ENCODE data around the gene BCCIP.
A peak's percentile ranks its signal among the peaks of the same experiment; 100 is the strongest.

BCCIP gene

DNA sequence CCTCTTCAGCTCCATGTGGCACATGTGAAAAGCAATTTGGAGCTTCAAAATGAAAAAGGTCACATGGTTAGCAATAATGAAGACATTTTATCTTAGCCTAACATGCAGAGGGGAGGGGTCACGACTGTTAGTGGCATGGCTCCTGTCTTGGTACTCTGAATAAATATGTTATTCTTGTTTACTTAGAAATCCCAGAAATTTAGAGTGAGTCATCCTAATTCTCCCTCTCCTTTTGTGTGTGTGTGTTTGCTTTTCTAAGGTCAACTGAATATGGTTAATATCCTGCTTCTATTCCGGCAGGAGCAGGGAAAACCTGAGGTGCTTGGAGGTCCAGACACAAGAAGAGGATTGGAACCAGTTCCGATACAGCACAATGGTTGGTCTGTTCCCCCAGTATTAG, 17.6 kb downstream of the BCCIP start:
- no peak overlapping the region for H3K27ac ChIP-seq
- DNase-seq (ENCODE audit: low read depth, low spot score) = no peak

DNA sequence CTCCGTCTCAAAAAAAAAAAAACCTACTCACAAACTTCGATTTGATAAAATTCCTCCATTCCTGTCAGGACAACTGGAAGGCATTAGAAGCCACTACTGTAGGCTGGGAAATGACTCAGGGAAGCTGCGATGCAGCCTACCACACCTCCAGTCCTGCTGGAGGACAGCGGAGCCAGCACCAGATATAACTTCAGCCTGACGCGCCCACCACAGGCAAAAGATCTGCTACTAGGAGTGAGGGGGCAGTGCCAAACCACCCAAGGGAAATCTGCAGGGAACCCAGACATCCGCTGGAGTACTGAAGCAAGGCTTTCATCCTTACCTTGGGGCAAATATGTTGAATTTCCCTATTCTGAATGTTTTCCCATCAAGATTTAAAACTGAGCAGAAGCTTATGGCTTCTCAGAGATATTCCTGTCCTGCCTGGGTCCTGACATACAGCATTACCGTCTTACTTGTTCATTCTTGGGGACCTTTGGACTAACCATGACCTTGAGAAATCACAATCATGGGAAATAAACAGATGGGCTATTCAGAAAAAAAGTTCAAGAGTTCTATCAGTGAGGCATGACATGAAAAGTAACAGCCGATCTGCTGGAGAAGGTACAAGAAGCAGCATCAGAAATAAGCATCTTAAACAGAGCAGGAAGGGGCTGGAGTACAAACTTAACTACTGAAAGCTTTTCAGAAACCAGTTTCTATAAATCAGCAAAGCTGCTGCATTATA, 20.4 kb downstream of the BCCIP start:
- no peak overlapping the region for H3K27ac ChIP-seq
- DNase-seq (ENCODE audit: low read depth, low spot score) = no peak

DNA sequence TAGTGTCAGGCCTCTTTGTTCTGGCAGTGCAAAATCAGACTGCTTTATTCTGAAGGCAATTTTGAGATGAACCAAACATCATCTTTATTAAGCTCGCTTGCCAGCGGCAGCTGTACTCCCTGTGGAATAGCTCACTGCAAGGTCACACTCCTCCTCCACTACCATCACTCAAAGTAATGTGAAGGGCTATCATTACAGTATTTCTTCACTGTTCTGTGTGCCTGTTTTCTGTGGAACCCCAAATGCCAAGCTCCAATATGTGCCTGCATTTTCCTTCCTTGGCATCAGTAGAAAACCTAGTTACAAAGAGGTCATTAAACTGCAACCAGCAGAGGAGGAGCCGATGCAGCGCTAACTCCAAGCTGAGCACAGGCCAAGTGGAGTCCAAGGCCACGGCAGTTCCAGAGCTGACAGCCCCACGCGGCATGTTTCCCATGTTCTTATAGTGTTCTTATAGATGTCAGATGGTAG, 21.4 kb downstream of the BCCIP start:
- DNase-seq (ENCODE audit: low read depth, low spot score) = no peak
- H3K27ac ChIP-seq = no peak overlapping the region

DNA sequence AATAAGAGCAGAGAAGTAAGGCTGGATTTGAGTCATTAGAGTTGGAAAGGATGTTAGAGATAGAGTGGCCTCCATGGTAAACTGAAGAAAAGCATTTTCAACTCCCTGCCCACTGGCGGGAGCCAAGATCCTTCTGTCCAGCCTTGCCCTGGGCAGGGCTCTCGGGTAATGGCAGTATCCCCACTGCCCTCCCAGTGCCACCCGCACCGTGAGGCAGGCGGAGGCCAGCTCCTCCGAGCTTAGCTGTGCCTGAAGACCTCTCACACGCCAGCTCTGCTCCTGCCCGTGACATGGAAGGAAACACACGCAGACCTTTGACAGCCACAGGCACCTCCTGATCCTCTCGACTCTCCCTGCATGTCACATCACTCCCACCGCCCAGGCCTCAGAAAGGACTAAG, 22.3 kb downstream of the BCCIP start:
- H3K27ac ChIP-seq = no peak overlapping the region
- no peak for DNase-seq (ENCODE audit: low read depth, low spot score)

DNA sequence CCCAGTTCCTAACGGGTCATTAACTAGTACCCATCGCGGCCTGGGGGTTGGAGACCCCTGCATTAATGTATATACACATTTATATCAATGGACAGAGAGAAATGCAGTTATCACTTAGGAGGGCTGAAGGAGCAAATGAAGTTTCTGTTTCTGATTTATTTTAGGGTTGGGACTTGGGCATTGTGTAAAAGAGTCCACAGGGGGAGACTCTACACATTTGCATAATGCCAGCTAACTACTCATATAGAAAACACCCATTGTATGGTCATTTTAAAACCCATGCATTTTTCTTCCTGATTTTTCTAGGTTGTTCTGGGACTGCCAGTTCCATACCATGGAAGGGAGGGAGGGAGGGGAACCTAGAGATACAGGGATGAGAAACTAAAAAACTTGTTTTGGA, 23.5 kb downstream of the BCCIP start:
- H3K27ac ChIP-seq = no peak overlapping the region
- no peak for DNase-seq (ENCODE audit: low read depth, low spot score)

DNA sequence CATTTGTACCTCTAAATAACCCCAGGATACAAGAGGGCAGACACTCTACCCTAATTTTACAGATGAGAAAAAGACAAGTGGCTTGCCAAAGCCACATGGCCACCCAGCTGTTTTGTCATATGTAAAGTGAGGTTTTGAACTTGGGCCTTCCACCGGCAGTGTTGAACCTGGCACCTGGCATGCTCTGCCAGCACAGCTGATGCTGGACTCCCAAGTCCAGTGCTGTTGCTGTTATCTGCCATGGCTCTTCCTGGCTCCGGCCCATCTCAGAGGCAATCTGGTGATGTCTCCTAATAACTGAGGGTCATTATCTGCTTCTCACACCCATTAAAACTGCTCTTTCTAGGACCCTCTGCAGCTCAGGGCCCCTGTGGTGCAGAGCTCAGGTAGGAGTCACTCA, 25.0 kb downstream of the BCCIP start:
- no peak overlapping the region for H3K27ac ChIP-seq
- DNase-seq (ENCODE audit: low read depth, low spot score) = no peak

DNA sequence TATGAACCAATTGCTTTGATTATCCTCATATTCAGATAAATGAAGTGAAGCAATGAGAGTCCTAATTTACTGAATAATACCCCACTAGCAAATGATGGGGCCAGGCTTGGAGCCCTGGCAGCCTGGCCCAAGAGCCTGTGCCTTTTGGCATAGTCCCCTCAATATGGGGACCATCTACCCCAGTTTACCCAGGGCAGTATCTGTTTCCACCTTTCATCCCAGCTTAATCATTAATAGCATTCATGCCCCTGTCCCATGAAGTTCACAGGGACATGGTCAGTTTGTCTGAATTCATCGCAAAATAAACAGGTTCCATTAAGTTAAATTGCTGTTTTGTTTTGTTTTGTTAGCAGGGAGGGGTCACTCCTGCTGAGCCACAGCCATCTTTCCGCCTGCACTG, 25.5 kb downstream of the BCCIP start:
- no peak for DNase-seq (ENCODE audit: low read depth, low spot score)
- no peak overlapping the region for H3K27ac ChIP-seq

DNA sequence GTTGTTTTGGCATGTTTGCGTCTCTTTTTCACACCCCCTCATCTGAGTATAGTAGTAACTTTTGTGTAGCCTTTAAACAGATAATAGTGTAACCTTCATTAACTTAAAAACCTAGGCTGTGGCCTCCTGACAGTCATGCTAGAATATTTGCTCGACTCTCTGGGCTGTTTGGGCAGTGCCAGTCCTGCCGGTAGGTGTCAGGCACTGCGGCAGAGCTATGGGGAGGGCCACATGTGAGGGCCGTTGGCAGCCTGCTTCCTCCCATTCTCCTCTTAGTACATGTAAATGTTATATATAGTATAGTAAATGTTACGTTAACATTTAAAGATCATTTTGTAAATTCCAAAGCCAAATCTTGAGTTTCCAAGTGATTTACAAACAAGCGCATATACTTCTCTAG, 26.1 kb downstream of the BCCIP start:
- no peak for DNase-seq (ENCODE audit: low read depth, low spot score)
- no peak overlapping the region for H3K27ac ChIP-seq

DNA sequence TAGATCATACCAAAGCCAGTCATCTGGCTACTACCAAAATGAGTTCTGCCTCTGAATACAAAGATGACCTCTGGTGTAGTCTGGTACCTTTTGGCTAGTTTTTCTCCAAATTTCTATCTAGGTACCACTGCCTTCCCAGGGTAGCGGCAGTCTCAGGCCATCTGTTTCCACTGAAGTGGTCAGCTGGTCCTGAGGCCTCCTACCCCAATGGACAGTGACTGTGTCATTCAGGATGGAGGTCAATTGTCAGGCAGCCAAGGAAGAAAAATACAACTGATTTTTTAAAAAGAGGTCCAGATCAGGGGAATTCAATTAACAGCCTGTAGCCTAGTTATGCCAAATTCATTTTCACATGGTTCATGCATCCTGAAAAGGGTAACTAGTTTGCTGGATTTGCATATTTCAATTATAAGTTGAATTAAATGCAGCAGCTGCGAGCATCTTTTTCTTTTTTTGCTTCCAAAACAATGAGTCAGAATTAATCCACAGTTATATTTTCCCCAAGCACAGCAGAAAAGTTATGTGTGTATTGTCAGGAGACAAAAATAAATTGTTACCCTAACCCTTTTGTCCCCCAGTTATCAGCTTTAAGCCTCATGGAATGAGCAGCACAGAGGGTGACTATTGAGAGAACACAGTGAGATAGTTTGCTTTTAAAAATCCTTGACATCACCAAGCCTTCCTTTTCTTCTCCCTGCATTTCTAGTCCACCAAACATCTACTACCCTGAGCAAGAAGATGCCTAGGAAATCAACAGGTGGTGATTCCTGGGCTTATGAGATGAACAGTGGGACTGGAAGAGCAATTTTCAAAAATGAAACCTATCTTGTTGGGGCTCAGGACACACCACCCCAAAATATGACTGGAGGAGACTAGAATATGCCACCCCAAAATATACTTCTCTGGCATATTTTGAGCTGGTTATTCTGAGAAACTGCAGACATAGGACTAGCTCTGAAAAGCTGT, 27.7 kb downstream of the BCCIP start:
- no peak for DNase-seq (ENCODE audit: low read depth, low spot score)
- H3K27ac ChIP-seq = no peak overlapping the region

DNA sequence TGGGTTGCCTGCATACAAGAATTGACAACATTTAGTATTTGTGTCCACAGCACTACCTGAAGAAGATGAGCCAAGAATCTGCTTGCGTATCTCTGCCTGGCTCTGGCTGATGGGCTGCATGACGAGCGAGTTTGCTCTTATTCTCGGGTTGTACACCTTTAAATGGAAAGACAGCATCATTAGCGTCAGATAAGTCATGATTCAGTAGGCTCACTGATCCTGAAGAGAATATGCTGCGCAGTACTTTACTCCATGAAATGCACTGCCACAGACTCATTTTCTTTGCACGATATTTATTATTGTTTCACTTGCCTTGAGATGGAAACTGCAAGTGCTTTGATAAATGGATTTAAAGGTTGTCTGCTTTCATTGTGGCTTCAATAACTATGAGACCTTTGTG, 29.1 kb downstream of the BCCIP start:
- H3K27ac ChIP-seq = no peak overlapping the region
- no peak for DNase-seq (ENCODE audit: low read depth, low spot score)

DNA sequence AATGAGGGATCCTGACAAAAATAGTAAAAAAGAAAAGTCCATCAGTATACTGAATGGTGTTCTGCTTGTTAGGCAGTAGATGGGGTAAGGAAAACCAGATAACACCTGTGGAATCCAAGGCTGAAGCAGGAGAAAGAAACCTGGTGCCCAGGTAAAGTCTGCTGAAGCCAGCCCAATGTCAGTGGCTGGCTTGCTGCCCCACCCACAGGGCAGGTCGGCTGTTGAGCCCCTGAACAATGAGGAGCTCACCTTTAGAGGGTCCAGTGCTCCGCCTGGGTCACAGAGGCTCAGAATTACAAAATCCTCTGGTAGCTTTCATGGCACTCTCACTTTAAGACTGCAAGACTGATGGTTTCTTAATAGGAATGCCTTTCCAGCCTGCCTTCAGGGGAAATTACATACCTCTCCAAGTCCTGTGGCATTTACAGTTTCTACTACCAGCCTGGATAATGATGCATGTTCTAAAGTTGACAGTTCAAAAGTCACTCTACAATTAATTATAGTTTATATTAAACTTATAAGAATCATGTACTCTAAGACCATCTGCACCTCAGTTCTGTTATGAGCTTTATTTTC, 33.9 kb downstream of the BCCIP start:
- DNase-seq (ENCODE audit: low read depth, low spot score) = no peak
- H3K27ac ChIP-seq = no peak overlapping the region

DNA sequence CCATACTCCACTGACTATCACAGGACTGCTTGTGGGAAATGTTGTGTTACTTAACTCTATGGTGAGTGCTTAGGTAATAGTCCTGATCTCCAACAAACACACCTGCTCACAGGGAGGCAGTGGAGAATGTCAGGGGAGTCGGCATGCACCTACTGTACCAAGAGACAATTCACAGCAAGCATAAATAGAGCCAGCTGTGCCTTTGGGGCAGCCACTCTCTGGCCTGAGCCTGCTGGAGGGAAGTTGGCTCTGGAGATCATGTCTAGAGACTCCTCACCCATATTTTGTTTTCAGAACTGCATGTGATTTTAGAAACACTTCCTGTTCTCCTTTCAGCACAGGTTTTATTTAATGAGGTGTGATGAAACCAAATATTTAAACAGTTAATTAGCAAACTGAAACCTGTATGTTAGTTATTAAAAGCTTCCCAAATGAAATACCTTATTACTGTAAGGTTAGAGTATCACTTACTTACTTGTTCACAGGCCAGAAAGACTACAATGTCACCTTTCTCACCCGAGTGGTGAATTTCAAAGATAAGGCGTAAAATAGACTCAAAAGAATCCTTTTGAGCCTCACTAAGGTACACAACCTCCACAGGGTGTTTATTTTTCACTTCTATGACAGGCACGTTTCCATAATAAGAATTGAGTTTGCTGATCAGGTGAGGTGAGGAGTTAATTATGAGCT, 35.9 kb downstream of the BCCIP start:
- no peak overlapping the region for H3K27ac ChIP-seq
- no peak for DNase-seq (ENCODE audit: low read depth, low spot score)

DNA sequence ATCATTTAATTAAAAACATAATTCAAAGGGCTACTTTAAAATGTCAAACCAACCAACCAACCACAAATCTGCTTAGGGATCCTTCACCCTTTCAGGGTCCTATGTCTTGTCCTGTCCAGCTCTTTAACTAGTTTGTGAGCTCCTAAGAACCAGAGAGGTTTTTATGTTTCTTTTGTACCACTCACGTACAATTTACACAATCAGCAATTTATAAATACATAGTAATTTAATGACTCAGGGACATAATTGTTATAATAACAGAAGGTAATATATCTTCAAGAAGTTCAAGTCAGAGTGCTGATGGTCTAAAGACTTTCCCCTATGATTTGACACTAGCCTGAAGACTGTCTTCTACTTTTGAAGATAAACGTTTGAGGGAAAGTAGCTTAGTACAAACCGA, 41.8 kb downstream of the BCCIP start:
- no peak overlapping the region for H3K27ac ChIP-seq
- no peak for DNase-seq (ENCODE audit: low read depth, low spot score)

DNA sequence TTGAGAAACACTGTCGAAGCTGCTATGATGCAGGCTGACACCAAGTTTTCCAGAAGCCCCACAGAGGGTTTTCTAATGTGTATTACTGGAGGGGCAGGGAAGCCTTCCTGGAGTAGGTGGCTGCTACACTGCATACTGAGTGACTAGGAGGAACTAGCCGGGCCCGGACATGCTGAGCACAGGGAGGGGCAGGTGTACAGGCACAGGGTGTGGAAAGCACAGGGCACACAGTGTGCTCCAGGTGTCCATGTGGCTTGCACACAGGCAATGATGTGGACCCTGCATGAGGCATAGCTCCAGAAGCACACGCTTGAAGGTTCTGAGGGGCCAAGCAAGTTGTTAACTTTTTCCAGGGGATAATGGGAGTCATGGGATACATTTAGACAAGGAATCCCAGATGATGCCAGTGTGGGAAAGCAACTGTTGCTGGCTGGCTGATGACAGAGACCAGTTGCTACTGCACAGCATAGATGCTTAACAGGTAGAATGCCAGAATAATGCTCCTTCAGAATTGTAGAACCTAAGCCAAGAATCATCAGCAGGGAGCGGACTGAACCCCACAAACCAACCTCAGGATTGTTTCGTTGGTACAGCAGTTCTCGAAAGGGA, 43.2 kb downstream of the BCCIP start:
- peak; percentile 12 for DNase-seq (ENCODE audit: low read depth, low spot score)

DNA sequence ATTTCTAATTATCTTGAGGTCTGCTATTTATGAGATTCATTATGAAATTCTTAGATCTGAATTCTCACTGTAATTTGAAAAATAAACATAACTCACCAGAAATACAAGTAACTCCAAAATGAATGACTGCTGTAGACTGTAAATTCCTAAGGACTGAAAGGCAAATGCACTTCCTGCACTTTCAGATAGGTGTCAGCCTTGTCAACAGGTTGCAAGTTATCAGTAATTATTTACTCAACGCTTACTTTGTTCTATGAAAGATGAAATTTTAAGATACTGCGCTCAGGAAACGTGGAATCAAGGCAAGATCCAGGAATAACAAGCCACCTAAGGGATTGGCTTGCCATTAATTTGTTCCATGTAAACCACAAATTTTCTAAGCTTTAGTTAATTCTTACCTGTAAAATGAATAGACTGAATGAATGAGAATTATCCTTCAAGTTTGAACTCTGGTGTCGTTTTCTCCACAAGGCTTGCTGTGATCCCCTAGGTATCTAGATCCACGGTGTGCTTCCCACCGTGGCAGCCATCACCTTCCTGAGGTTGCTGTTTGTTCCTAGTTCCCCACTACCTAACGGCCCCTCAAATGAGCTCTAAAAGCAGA, 45.1 kb downstream of the BCCIP start:
- H3K27ac ChIP-seq = no peak overlapping the region
- DNase-seq (ENCODE audit: low read depth, low spot score) = peak; percentile 20

More for the DNA sequence above, 43.2 kb downstream of the BCCIP start:
- peak overlapping the region; percentile 25 for H3K27ac ChIP-seq

DNA sequence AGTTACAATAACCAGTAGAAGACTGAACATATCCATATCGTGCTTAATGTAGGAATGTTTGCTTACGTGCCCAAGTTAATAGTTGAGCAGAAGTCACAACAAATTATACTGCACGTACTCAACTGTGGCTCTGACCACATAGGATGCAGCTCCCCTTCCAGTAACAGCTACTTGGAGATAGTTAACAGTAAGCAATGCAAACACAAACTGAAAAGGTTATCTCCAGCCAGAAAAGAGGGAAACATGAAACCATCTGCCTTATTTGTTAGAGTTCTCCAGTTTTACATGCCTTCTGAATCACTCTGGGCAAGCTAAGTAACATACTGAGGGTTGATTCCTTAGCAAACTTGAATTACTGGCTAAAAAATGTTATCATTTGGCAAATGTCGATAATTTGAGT, 48.0 kb downstream of the BCCIP start:
- no peak for DNase-seq (ENCODE audit: low read depth, low spot score)

DNA sequence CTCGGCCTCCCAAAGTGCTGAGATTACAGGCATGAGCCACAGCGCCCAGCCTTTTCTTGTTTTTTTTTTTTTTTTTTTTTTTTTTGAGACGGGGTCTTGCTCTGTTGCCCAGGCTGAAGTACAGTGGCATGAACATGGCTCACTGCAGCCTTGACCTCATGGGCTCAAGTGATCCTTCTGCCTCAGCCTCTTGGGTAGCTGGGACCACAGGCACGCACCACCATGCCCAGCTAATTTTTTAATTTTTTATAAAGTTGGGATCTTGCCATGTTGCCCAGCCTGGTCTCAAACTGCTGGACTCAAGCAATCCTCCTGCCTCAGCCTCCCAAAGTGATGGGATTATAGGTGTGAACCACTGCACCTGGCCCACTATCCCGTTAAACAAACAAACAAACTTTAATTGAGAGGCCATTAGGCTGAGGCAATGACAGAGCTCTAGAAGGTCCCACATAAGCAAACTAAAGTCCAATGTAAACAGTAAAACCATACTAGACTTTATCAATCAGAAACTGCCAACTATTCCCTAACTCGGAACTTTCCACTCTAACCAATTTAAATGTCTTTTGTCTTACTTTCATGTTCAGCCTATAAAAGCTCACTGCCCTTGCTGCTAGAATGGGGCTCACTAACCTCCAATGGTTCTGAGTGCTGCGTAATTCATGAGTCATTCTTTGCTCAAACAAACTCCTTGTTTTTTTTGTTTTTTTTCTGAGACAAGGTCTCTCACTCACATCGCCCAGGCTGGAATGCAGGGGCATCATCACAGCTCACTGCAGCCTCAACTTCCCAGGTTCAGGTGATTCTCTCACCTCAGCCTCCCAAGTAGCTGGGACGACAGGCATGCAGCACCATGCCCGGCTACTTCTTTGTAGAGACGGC, 55.9 kb downstream of the BCCIP start:
- DNase-seq (ENCODE audit: low read depth, low spot score) = peak; percentile 73
- peak overlapping the region; percentile 51 for H3K27ac ChIP-seq

More for the DNA sequence above, 48.0 kb downstream of the BCCIP start:
- no peak overlapping the region for H3K27ac ChIP-seq

DNA sequence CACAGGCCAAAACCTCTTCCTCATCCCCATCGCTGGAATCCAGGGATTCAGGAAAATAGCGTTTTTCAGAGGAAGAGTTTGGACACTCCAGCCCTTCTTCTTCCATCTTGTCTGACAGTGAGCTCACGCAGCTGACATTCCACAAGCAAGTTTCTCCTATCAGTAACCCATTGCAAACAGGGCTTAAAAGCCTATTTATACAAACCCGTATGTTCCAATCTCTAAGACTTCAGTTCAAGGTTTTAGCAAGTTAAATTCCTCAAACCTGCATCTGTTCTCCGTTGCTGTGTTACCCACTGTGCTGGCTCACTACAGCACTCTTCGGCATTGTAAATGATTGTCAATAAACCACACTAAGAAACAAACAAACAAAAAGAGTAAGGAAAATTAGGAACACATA, 57.4 kb downstream of the BCCIP start:
- DNase-seq (ENCODE audit: low read depth, low spot score) = no peak
- H3K27ac ChIP-seq = no peak overlapping the region

DNA sequence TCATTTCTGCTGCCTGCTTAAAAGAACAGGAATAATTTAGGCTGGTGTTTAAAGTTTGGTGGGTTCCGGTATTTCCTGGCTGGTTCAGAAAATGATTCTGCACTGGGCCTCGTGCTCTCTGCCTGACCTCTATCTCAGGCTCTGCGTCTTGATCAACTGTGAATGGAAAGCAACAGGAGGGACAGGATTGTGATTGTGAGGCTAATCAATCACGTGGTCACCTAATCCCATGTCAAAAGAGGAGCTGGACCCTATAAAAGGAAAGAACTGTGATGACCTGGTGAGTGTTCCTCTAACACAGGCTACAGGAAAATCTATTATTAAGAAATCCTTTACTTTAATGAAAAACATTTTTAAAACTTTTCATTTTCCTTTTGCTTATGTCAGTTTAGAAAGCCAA, 57.8 kb downstream of the BCCIP start, which contains the start of gene DHX32:
TSS of gene DHX32 (minus strand) at position 101 of the 400 bp plus-strand sequence. CDS start 468 bp downstream, outside the sequence.
- H3K27ac ChIP-seq = peak within 1 kb of the TSS; percentile 51
- DNase-seq (ENCODE audit: low read depth, low spot score) = no peak
